ENCODE measurements around the gene DICER1.

DNA sequence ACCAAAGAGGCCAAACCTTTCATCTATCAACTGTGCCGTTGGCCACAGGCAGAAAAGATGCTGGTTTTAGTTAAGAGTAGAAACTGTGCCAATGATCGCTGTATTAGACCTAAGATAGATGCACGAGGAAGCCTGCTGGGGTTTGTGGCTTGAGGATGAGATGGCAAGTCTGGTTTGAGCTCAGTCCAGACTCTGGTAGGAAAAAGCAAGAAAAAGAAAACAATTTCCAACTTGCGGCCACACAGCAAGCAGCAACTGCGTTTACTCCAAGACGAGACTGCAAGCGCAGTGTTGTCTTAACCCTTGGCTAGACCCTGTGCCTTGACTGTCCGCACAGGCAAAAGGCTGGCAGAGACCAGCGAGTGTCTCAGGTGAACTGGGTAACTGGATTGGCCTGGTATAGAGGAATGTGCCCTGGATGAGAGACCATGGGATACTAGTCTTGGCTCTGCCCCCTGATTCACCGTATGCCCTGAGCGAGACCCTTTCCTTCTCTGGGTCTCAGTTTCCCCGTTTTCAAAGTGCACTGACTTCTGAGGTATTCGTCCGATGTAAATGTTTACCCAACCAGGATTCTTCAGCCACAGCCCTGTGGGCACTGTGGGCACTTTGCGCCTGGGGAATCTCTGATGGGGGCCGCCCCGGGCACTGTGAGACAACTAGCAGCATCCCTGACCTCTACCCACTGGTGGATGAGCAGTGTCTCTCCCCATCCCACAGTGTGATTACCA is 113.4 kb downstream of the DICER1 start:
- TF ChIP-seq TAF1 (IDR thresholded peaks at IDR 0.05; ENCODE audit: low read depth, low read length) (no peak), POLR2A (IDR thresholded peaks at IDR 0.05; ENCODE audit: low read depth, low read length) (no peak), POLR2AphosphoS5 (IDR thresholded peaks at IDR 0.05; ENCODE audit: low read depth, low read length) (no peak), POU2F2 (IDR thresholded peaks at IDR 0.05; ENCODE audit: low read depth, low read length) (no peak), PAX5 (IDR thresholded peaks at IDR 0.05; ENCODE audit: insufficient read depth, low read length, severe bottlenecking) (no peak), SPI1 (IDR thresholded peaks at IDR 0.05; ENCODE audit: low read depth, low read length) (no peak)

Data from GM12891 (cell line).